RWPE1 (cell line): ENCODE results near the gene CAPN11.

Source experiments
- CTCF ChIA-PET: fragments of 350-600 bp; sonication (Branson Sonifier 250); formaldehyde crosslinking; extraction: SDS; loops from one replicate; lab custom pipeline; 2021; lab: Yijun Ruan, JAX
- POLR2A ChIA-PET: fragments of 400-600 bp; formaldehyde crosslinking; extraction: SDS; loops from one replicate; lab custom pipeline; 2020; ENCODE audit warnings: antibody characterized with exemption; ENCODE audit not compliant: low non-redundant PET; lab: Yijun Ruan, JAX
- DNase-seq: peaks from one replicate; pipeline ENCODE4 v3.0.0; 2012; ENCODE audit warnings: low spot score
- H3K27ac ChIP-seq: fragments of 450-650 bp; 2 replicates; pipeline ENCODE4 v1.5.1; 2017
- CTCF ChIP-seq: fragments of 450-650 bp; conservative IDR thresholded peaks from 2 replicates; pipeline ENCODE4 v1.5.1; 2017; ENCODE audit warnings: low read depth, mild to moderate bottlenecking

CAPN11 gene

GRCh38 chr6:44115866-44116265, 42.8 kb upstream of the CAPN11 start:
- peak; percentile 85 for DNase-seq
- CTCF ChIA-PET: interaction anchor here (0.8 to 1.0 kb wide), 2 partner anchors 119 to 122 kb away, joined by 3 read pairs; no protein-coding TSS in a partner anchor
- POLR2A ChIA-PET: no interaction called here

GRCh38 chr6:44116641-44117382, 41.8 kb upstream of the CAPN11 start:
- ChIA-PET CTCF (interaction anchor here (0.6 to 0.8 kb wide), 5 partner anchors 14 to 118 kb away, joined by 3 to 5 read pairs (median 3); no protein-coding TSS in a partner anchor), POLR2A (no interaction called here)
- TF ChIP-seq CTCF: no peak
- no peak for DNase-seq
- H3K27ac ChIP-seq: peak overlapping the region; percentile 80

More at GRCh38 chr6:44115866-44116265, 42.8 kb upstream of the CAPN11 start:
- no peak for TF ChIP-seq CTCF
- peak overlapping the region; percentile 80 for H3K27ac ChIP-seq

GRCh38 chr6:44117397-44118128, 41.1 kb upstream of the CAPN11 start:
- CTCF ChIA-PET: no interaction called here
- POLR2A ChIA-PET: no interaction called here
- no peak for TF ChIP-seq CTCF
- DNase-seq: peak; percentile 62
- H3K27ac ChIP-seq: peak overlapping the region; percentile 73

GRCh38 chr6:44119704-44120262, 38.8 kb upstream of the CAPN11 start:
- no peak for TF ChIP-seq CTCF
- ChIA-PET POLR2A (no interaction called here), CTCF (interaction anchor here (0.7 kb wide), 1 partner anchor 385 kb away, joined by 4 read pairs; no protein-coding TSS in a partner anchor)
- H3K27ac ChIP-seq: peak overlapping the region; percentile 62
- DNase-seq: no peak

GRCh38 chr6:44120692-44121443, 37.8 kb upstream of the CAPN11 start:
- DNase-seq: no peak
- POLR2A ChIA-PET: no interaction called here
- no peak for TF ChIP-seq CTCF
- H3K27ac ChIP-seq: no peak overlapping the region; the same call in 1 of the 2 replicates
- CTCF ChIA-PET: interaction anchor here (0.6 kb wide), 1 partner anchor 22 kb away, joined by 6 read pairs; no protein-coding TSS in a partner anchor
